Effector CD4-positive, alpha-beta T cell (primary cell): ENCODE results near the gene EID1.
"Not testable (repeated sequence)": the region's sequence is repeated elsewhere in the genome, so short reads cannot be mapped to it uniquely, and the experiment has no call there.

Experiments used
- DNase-seq: peaks from one replicate; pipeline ENCODE4 v3.0.0-alpha.2; 2020
- total RNA-seq: gene quantifications from one replicate; lab custom pipeline; 2026; lab: John Stamatoyannopoulos, UW

Gene EID1, protein sequence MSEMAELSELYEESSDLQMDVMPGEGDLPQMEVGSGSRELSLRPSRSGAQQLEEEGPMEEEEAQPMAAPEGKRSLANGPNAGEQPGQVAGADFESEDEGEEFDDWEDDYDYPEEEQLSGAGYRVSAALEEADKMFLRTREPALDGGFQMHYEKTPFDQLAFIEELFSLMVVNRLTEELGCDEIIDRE
- total RNA-seq, result 151 reads per million, percentile 89 among the genes with 10 or more reads in this experiment

DNA sequence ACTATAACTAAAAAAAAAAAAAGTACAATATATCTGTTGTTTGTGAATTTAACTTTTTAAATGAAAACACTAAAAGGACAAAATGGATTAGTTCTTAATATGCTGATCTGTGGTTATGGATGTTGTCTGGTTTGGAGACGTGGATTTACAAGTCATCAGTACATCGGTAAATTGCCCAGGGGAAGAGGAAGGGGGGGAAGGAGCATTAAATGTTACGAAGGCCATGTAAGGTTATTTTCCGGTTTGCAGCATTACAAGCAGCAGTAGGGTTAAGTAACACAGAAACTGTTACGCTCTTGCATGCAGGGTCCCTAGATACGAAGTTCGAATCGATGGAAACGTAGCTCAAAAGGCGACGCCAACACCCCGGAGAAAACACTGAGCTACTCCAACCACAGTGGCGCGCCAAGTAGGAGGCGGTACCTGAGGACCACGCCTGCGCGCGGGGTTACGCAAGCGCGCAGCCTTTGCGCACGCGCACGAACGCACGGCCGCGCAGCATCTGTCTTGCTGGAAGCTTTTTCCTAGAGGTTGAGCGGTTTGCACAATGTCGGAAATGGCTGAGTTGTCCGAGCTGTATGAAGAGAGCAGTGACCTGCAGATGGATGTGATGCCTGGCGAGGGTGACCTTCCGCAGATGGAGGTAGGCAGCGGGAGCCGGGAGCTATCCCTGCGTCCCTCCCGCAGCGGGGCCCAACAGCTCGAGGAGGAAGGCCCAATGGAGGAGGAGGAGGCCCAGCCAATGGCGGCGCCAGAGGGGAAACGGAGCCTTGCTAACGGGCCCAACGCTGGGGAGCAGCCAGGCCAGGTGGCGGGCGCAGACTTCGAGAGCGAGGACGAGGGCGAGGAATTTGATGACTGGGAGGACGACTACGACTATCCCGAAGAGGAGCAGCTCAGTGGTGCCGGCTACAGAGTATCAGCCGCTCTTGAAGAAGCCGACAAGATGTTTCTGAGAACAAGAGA lies at the start of gene EID1:
TSS of gene EID1 (plus strand) at position 505 of the 966 bp plus-strand sequence. CDS start at position 548, 43 bp downstream.
- DNase-seq, result peak; percentile 88

DNA sequence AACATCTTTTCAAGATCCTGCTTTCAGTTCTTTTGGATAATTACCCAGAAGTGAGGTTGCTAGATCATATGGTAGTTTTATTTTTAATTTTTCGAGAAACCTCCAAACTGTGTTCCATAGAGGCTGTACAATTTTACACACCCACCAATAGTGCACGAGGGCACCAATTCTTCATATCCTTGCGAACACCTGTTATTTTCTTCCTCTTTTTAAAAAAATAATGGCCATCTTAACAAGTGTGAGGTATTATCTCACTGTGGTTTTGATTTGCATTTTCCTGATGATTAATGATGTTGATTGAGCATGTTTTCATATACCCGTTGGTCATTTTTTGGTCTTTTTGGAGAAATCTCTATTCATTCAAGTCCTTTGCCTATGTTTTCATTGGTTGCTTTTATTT lies 49.5 kb upstream of the EID1 start:
- no peak for DNase-seq

GRCh38 chr15:48828906-48829305 lies 49.0 kb upstream of the EID1 start:
- no peak for DNase-seq

GRCh38 chr15:48832648-48833047 lies 45.3 kb upstream of the EID1 start:
- DNase-seq, result no peak

- no peak for DNase-seq
These were observed 44.3 kb upstream of the EID1 start for GRCh38 chr15:48833526-48834239.

DNA sequence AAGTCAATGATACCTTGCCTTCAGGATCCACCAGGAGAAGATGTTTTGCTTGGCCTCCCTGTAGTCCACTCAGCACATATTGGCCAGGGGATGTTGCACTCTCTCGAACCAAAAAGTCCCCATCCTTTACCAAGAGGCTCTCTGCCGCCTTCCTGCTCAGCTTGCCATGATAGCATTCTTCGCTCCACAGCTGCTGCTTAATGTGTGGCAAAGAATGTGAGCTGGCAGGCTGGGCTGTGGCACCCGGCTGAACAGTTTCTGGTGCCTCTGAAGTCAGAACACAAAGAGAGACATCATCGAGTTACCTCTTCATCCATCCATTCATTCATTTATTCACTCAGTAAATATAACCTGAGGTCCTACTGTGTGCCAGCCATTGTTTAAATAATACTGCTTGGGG lies 43.2 kb upstream of the EID1 start:
- no peak for DNase-seq

- DNase-seq, result no peak
These were observed 35.4 kb upstream of the EID1 start for GRCh38 chr15:48842501-48842900.

DNA sequence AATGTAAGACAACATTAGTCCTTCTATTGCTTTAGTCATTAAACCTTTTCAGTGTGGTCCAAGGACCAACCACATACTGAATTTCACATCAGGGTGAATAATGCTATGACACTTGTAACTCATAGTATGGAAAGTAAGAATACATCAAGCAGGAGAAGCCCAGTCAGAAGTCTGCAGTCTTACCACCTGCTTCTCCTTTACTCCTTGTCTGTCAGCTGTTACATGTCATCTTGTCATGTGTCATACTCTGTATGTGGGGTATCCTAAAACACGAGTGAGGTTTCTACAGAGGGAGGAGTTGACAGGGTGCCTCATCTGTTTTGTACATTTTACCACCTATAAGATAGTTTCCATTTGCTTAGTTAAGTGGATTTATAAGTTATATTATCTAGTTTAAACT lies 32.8 kb upstream of the EID1 start:
- no peak for DNase-seq

DNA sequence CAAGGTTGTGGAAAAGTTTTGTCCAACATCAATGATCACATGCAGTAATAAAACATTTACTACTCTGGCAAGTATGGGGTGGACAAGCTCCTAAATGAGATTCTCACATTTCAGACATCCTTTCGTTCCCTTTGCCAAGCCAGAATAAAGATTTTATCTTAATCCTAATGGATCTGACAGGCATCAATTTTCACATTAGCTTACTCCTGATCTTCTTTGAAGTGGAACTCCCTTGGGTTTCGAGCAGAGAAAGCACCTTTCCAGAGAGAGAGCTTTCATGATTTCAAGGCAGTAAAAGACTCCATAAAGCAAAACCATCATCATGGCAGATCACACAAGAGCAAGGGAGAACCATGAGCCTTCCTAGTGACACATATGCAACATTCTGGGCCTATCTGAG lies 27.3 kb upstream of the EID1 start:
- no peak for DNase-seq

- DNase-seq, result no peak
These were observed 26.0 kb upstream of the EID1 start for GRCh38 chr15:48851956-48852355.

DNA sequence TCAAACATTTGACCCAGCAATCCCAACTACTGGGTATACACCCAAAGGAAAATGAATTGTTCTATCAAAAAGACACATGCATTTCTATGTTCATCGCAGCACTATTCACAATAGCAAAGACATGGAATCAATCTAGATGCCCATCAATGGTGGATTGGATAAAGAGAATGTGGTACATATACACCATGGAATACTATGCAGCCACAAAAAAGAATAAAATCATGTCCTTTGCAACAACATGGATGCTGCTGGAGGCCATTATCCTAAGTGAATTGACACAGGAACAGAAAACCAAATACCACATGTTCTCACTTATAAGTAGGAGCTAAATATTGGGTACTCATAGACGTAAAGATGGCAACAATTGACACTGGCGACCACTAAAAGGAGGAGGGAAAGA lies 23.5 kb upstream of the EID1 start:
- not testable (repeated sequence) for DNase-seq

DNA sequence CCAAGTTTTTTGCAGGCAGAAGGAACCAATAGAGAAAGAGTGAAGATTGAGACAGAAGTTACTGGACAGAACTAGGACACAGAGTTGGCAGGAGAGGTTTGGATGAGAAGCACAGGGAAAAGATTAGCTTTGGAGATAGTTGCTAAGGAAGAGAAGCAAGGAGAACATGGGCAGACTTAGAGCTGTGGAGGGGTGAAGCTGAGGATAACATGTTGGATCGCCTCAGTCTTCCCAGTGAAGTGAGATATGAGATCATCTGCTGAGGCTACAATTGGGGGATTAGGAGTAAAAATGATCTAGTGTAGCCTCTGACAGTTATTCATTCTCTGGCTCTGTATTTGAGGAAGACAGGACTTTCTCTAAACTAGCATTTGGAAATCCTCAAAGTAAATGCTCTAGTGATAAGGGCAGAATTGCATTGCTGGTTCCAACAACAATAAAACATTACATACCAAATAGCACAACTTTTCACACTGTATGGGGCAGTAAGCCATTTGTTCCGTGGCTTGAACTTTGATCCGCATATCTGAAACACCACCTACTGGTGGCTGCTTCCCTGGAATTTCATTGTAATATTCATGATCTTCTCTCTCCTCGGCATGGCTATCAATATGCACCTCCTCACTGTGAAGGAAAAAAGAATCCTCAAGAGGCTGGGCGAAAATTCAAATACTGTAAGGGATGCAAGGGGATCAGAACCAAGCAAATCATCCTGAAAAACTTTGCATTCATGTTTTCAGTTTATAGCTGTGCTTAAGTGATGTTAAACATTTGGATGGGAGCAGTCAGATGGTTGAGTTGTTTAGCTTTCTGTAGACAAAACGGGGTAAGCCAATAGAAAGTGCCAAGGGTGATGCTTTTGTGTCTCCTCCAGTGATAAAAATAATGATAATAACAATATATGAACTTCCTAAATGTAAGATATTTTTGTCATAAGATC lies 22.2 kb upstream of the EID1 start:
- no peak for DNase-seq

- DNase-seq, result no peak
These were observed 21.0 kb upstream of the EID1 start for GRCh38 chr15:48856942-48857341.

- DNase-seq, result no peak
These were observed 19.5 kb upstream of the EID1 start for GRCh38 chr15:48858401-48858800.

GRCh38 chr15:48859426-48859825 lies 18.5 kb upstream of the EID1 start:
- no peak for DNase-seq

- DNase-seq, result peak; percentile 44
These were observed 16.0 kb upstream of the EID1 start for GRCh38 chr15:48861813-48862431.

- DNase-seq, result no peak
These were observed 15.2 kb upstream of the EID1 start for GRCh38 chr15:48862705-48863104.

GRCh38 chr15:48865370-48866079 lies 12.4 kb upstream of the EID1 start:
- no peak for DNase-seq

GRCh38 chr15:48866141-48866563 lies 11.8 kb upstream of the EID1 start:
- no peak for DNase-seq

GRCh38 chr15:48868023-48868422 lies 9.9 kb upstream of the EID1 start:
- no peak for DNase-seq

GRCh38 chr15:48868536-48868935 lies 9.4 kb upstream of the EID1 start:
- DNase-seq, result no peak
